Hematopoietic multipotent progenitor cell treated with erythropoietin and hydrocortisone succinate and interleukin-3 and kit ligand, for 15 days (in vitro differentiated cells): Measurements from ENCODE around the gene TARBP2.

Experiments used
- DNase-seq: peaks from one replicate; pipeline ENCODE4 v3.0.0-alpha.2; 2015; ENCODE audit warnings: low spot score

TARBP2 gene

GRCh38 chr12:53496752-53497032 lies 4.4 kb upstream of the TARBP2 start:
- DNase-seq: no peak

- no peak for DNase-seq
These were observed 3.6 kb upstream of the TARBP2 start for GRCh38 chr12:53497461-53497860.

GRCh38 chr12:53498235-53498630 lies 2.9 kb upstream of the TARBP2 start:
- DNase-seq: no peak

- no peak for DNase-seq
These were observed 1.6 kb upstream of the TARBP2 start, which contains the start of gene MAP3K12 for GRCh38 chr12:53499266-53500141. Gene MAP3K12, minus strand, starts transcription at chr12:53499458. Its CDS starts 12,067 bp downstream, at chr12:53487391.

GRCh38 chr12:53500142-53500775 lies 824 bp upstream of the TARBP2 start:
- no peak for DNase-seq

- no peak for DNase-seq
These were observed 615 bp downstream of the TARBP2 start for GRCh38 chr12:53501615-53502181.

GRCh38 chr12:53502331-53502730 lies 1.2 kb downstream of the TARBP2 start:
- DNase-seq: no peak

GRCh38 chr12:53502983-53503728 lies 2.1 kb downstream of the TARBP2 start:
- no peak for DNase-seq

GRCh38 chr12:53504004-53504920 lies 3.2 kb downstream of the TARBP2 start:
- no peak for DNase-seq

- no peak for DNase-seq
These were observed 4.0 kb downstream of the TARBP2 start for GRCh38 chr12:53505086-53505485.

- no peak for DNase-seq
These were observed 4.7 kb downstream of the TARBP2 start for GRCh38 chr12:53505555-53506449.

GRCh38 chr12:53506450-53506785 lies 5.3 kb downstream of the TARBP2 start:
- no peak for DNase-seq

GRCh38 chr12:53506881-53507602 lies 6.0 kb downstream of the TARBP2 start, which contains the start of gene NPFF:
Gene NPFF, minus strand, starts transcription at chr12:53507484. Its CDS starts 10 bp downstream, at chr12:53507474.
- no peak for DNase-seq

- no peak for DNase-seq
These were observed 6.5 kb downstream of the TARBP2 start for GRCh38 chr12:53507603-53507885.

- DNase-seq: peak; percentile 85
These were observed 7.6 kb downstream of the TARBP2 start for GRCh38 chr12:53508534-53509170.

GRCh38 chr12:53510181-53510812 lies 9.2 kb downstream of the TARBP2 start:
- DNase-seq: no peak

GRCh38 chr12:53513712-53514410 lies 12.8 kb downstream of the TARBP2 start:
- no peak for DNase-seq

GRCh38 chr12:53514628-53515290 lies 13.7 kb downstream of the TARBP2 start:
- no peak for DNase-seq
